ENCODE results near the gene PYGL.

DNA sequence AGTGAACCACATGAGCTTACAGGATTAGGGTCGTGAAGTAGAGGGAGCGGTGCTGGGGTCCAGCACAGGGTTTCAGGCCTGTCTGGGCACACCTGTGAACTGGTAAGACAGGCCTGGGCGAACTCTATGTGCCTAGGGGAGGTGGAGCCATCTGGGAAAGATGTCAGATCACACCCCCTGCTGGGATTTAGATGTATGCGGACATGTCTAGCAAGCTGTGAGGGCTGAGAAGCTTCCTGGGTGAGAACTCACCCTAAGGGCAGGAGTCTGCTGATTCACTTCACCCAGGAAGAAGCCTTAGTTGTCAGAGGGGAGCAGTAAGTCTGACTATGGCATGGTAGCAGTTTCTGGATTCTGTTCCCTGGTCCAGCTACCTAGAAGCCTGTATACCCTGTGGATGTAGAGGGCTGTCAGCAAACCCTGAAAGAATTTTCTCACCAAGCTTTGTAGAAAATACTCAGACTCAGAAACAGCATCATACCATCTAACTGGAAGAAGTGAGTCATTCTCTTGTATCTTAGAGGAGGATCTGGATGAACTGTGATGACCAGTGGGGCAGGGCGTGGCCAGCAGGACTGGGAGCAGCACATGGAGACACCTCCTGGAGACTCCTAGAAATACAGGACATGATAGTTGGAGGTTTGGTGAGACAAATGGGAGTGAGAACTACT is 11.2 kb upstream of the PYGL start:
- TF ChIP-seq, protein P1, sequence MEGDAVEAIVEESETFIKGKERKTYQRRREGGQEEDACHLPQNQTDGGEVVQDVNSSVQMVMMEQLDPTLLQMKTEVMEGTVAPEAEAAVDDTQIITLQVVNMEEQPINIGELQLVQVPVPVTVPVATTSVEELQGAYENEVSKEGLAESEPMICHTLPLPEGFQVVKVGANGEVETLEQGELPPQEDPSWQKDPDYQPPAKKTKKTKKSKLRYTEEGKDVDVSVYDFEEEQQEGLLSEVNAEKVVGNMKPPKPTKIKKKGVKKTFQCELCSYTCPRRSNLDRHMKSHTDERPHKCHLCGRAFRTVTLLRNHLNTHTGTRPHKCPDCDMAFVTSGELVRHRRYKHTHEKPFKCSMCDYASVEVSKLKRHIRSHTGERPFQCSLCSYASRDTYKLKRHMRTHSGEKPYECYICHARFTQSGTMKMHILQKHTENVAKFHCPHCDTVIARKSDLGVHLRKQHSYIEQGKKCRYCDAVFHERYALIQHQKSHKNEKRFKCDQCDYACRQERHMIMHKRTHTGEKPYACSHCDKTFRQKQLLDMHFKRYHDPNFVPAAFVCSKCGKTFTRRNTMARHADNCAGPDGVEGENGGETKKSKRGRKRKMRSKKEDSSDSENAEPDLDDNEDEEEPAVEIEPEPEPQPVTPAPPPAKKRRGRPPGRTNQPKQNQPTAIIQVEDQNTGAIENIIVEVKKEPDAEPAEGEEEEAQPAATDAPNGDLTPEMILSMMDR (IDR thresholded peaks at IDR 0.05) = peak; percentile 24
- TF ChIP-seq EZH2phosphoT487 (IDR thresholded peaks at IDR 0.05) (no peak), EZH2 (IDR thresholded peaks at IDR 0.05) (no peak)

Measured in neural progenitor cell (in vitro differentiated cells).